ENCODE results near the gene LENG9.
"Not testable (repeated sequence)": the region's sequence is repeated elsewhere in the genome, so short reads cannot be mapped to it uniquely, and the experiment has no call there.

- TF ChIP-seq POLR2A, CTCF (IDR thresholded peaks at IDR 0.05): not testable (repeated sequence)
These were observed 34.3 kb upstream of the LENG9 start for GRCh38 chr19:54497747-54498450.

All from testis (tissue), 2 donors.